PC-9 (cell line): ENCODE results near the gene RAD9A.

Experiments
- EZH2 ChIP-seq: fragments of 200-600 bp; sonication (generic); IDR thresholded peaks from 2 replicates; pipeline ENCODE4 v1.8.0; 2017; ENCODE audit warnings: antibody characterized with exemption, low read depth
- TF ChIP-seq, protein P1 (sequence below): fragments of 200-600 bp; sonication (generic); conservative IDR thresholded peaks from 2 replicates; pipeline ENCODE4 v1.6.1; 2017; ENCODE audit warnings: mixed run types, antibody characterized with exemption, mild to moderate bottlenecking, moderate library complexity

DNA sequence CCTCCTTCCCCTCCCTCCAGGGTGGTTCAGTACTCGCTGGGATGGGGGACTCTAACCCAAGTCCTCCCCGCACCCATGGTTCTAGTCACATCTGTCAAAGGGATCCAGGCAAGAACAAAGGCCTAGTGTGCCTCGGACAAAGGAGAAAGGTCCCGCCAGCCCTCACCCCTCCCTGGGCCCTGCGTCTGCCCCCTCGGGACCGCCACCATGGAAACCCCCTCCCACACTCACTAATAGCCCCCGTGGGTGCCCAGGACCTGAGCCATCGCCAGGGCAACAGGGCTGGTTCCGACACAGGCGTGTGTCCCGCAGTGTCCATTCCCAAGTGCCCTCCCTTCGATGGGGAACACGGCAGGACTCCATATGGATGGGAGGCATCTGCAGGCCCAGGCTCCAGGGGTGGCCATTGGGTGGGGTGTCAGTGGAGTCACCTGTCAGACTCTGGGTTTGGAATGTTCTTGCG lies 18.6 kb downstream of the RAD9A start:
- TF ChIP-seq, protein P1, sequence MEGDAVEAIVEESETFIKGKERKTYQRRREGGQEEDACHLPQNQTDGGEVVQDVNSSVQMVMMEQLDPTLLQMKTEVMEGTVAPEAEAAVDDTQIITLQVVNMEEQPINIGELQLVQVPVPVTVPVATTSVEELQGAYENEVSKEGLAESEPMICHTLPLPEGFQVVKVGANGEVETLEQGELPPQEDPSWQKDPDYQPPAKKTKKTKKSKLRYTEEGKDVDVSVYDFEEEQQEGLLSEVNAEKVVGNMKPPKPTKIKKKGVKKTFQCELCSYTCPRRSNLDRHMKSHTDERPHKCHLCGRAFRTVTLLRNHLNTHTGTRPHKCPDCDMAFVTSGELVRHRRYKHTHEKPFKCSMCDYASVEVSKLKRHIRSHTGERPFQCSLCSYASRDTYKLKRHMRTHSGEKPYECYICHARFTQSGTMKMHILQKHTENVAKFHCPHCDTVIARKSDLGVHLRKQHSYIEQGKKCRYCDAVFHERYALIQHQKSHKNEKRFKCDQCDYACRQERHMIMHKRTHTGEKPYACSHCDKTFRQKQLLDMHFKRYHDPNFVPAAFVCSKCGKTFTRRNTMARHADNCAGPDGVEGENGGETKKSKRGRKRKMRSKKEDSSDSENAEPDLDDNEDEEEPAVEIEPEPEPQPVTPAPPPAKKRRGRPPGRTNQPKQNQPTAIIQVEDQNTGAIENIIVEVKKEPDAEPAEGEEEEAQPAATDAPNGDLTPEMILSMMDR, result no peak; the same call in 1 of the 2 replicates
- TF ChIP-seq EZH2, result no peak
